MM.1S (cell line): Measurements from ENCODE around the gene KLC4.
"Not testable (repeated sequence)": the region's sequence is repeated elsewhere in the genome, so short reads cannot be mapped to it uniquely, and the experiment has no call there.

Experiments used
- DNase-seq: peaks from one replicate; pipeline ENCODE4 v3.0.0-alpha.2; 2015
- H2AFZ ChIP-seq: fragments of 300-600 bp; sonication (generic); 2 replicates; pipeline ENCODE4 v1.6.0; 2016; ENCODE audit warnings: antibody characterized with exemption, low read length
- H3F3A ChIP-seq: fragments of 300-600 bp; sonication (generic); 2 replicates; pipeline ENCODE4 v1.6.1; 2016; ENCODE audit warnings: mild to moderate bottlenecking, antibody characterized with exemption, low read length, moderate library complexity, mixed read lengths; ENCODE audit not compliant: insufficient read depth
- H3K27ac ChIP-seq: fragments of 300-600 bp; sonication (generic); 2 replicates; pipeline ENCODE4 v1.5.1; 2016; ENCODE audit warnings: mild to moderate bottlenecking, low read length
- H3K27me3 ChIP-seq: fragments of 300-600 bp; sonication (generic); replicated peaks from 2 replicates; pipeline ENCODE4 v1.6.0; 2016; ENCODE audit warnings: low read length; ENCODE audit not compliant: insufficient read depth
- H3K36me3 ChIP-seq: fragments of 300-600 bp; sonication (generic); replicated peaks from 2 replicates; pipeline ENCODE4 v1.6.1; 2016; ENCODE audit warnings: mild to moderate bottlenecking, low read length, mixed read lengths; ENCODE audit not compliant: insufficient read depth
- H3K4me1 ChIP-seq: fragments of 300-600 bp; sonication (generic); 2 replicates; pipeline ENCODE4 v1.6.1; 2016; ENCODE audit warnings: low read length, mixed read lengths
- H3K4me2 ChIP-seq: fragments of 300-600 bp; sonication (generic); 2 replicates; pipeline ENCODE4 v1.6.0; 2016; ENCODE audit warnings: low read depth, low read length
- H3K4me3 ChIP-seq: fragments of 300-600 bp; sonication (generic); 2 replicates; pipeline ENCODE4 v1.5.1; 2016; ENCODE audit warnings: low read length, mixed read lengths
- H3K79me2 ChIP-seq: fragments of 300-600 bp; sonication (generic); 2 replicates; pipeline ENCODE4 v1.6.1; 2016; ENCODE audit warnings: mixed run types, low read length, mixed read lengths
- H3K9ac ChIP-seq: fragments of 300-600 bp; sonication (generic); 2 replicates; pipeline ENCODE4 v1.6.1; 2016; ENCODE audit warnings: low read length, mixed read lengths
- H3K9me2 ChIP-seq: fragments of 300-600 bp; sonication (generic); replicated peaks from 2 replicates; pipeline ENCODE4 v1.6.1; 2016; ENCODE audit warnings: mild to moderate bottlenecking, low read length, mixed read lengths; ENCODE audit not compliant: insufficient read depth
- H3K9me3 ChIP-seq: fragments of 300-600 bp; sonication (generic); replicated peaks from 2 replicates; pipeline ENCODE4 v1.6.1; 2016; ENCODE audit warnings: mild to moderate bottlenecking, low read length, mixed read lengths; ENCODE audit not compliant: insufficient read depth
- H4K20me1 ChIP-seq: fragments of 300-600 bp; sonication (generic); 2 replicates; pipeline ENCODE4 v1.6.1; 2016; ENCODE audit warnings: mild to moderate bottlenecking, low read length, moderate library complexity, mixed read lengths; ENCODE audit not compliant: insufficient read depth
- EZH2 ChIP-seq: fragments of 300-600 bp; sonication (generic); optimal IDR thresholded peaks from 2 replicates; pipeline ENCODE3; 2017; ENCODE audit warnings: low read depth, mild to moderate bottlenecking, antibody characterized with exemption, low read length, mixed read lengths
- EZH2phosphoT487 ChIP-seq: fragments of 300-600 bp; sonication (generic); IDR thresholded peaks from 2 replicates; pipeline ENCODE4 v1.6.1; 2018; ENCODE audit warnings: antibody characterized with exemption, low read length
- TF ChIP-seq, protein P1 (sequence below): fragments of 300-600 bp; sonication (generic); IDR thresholded peaks from 2 replicates; pipeline ENCODE4 v1.5.1; 2016; ENCODE audit warnings: antibody characterized with exemption, low read length, mixed read lengths

KLC4 gene

DNA sequence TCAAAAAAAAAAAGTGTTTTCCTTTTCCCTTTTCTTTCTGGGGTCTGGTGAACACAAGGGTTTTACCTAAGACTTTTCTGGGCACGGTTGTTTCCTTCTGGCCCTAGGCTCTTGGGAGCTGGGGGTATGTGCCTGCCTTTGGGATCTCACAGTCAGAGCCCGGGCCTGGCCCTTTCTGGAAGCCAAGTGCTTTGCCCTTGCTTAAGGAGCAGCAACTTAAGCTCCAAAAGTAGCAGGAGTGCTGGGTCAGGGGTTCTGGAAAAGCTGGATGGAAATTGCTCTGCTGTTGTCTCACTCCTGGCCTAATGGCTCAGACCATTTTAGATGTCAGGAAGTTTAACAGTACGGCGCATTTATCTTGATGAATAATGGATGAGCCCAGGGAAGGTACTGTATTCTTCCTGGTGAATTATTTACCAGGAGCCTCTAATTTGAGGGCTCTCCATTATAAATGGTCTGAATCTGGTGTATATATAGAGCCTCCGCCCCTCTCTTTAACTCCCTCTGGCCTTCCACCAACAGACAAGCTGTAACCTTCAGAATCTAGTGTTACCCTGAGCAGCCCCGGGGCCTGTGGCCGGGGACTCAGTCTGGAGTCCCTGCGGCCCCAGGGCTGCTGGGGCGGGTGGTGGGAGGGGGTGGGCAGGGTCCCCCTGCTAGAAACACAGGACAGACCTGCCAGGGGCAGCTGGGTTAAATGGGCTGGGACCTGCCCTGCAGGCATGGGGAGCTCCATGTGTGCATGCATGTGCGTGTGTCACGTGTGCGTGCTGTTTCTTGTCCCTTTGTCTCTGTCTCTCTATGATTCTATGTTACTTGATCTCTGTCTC, 54.2 kb downstream of the KLC4 start:
- Histone ChIP-seq H3K9me2 (no peaks in the 10 kb centered on the region), H3F3A (no peaks in the 10 kb centered on the region), H2AFZ (no peak overlapping the region), H3K27me3 (no peaks in the 10 kb centered on the region), H3K9me3 (no peaks in the 10 kb centered on the region), H3K4me1 (no peaks in the 10 kb centered on the region), H3K27ac (no peak overlapping the region), H3K36me3 (no peaks in the 10 kb centered on the region), H3K9ac (no peak overlapping the region), H3K4me2 (no peak overlapping the region), H4K20me1 (no peaks in the 10 kb centered on the region), H3K79me2 (no peaks in the 10 kb centered on the region), H3K4me3 (no peak overlapping the region)
- no peak for DNase-seq
- no peak for TF ChIP-seq EZH2phosphoT487
- TF ChIP-seq, protein P1, sequence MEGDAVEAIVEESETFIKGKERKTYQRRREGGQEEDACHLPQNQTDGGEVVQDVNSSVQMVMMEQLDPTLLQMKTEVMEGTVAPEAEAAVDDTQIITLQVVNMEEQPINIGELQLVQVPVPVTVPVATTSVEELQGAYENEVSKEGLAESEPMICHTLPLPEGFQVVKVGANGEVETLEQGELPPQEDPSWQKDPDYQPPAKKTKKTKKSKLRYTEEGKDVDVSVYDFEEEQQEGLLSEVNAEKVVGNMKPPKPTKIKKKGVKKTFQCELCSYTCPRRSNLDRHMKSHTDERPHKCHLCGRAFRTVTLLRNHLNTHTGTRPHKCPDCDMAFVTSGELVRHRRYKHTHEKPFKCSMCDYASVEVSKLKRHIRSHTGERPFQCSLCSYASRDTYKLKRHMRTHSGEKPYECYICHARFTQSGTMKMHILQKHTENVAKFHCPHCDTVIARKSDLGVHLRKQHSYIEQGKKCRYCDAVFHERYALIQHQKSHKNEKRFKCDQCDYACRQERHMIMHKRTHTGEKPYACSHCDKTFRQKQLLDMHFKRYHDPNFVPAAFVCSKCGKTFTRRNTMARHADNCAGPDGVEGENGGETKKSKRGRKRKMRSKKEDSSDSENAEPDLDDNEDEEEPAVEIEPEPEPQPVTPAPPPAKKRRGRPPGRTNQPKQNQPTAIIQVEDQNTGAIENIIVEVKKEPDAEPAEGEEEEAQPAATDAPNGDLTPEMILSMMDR: no peak
- TF ChIP-seq EZH2: no peak

DNA sequence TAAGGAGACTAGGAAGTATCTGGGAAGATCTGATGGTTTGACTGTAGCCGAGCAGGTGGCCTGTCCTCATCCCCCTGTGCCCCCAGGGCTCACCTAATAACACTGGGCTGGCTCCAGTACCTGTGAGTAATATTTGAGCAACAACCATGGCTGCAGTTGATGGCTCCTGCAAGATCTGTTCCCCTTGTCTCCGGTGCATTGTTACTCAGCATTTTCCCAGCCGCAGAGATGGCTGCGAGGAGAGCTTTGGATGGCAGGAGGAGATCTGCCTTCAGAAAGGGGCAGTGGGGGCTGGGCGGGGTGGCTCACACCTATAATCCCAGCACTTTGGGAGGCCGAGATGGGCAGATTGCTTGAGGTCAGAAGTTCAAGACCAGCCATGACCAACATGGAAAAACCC, 55.9 kb downstream of the KLC4 start:
- Histone ChIP-seq H3K4me1 (no peaks in the 10 kb centered on the region), H3K9me2 (no peaks in the 10 kb centered on the region), H3K79me2 (no peaks in the 10 kb centered on the region), H3K36me3 (no peaks in the 10 kb centered on the region), H3K9ac (no peak overlapping the region), H3K27ac (no peak overlapping the region), H3K9me3 (no peaks in the 10 kb centered on the region), H2AFZ (no peak overlapping the region), H4K20me1 (no peaks in the 10 kb centered on the region), H3K27me3 (no peaks in the 10 kb centered on the region), H3F3A (no peaks in the 10 kb centered on the region), H3K4me3 (no peak overlapping the region), H3K4me2 (no peak overlapping the region)
- no peak for DNase-seq
- TF ChIP-seq EZH2: no peak
- TF ChIP-seq, protein P1: no peak
- no peak for TF ChIP-seq EZH2phosphoT487

DNA sequence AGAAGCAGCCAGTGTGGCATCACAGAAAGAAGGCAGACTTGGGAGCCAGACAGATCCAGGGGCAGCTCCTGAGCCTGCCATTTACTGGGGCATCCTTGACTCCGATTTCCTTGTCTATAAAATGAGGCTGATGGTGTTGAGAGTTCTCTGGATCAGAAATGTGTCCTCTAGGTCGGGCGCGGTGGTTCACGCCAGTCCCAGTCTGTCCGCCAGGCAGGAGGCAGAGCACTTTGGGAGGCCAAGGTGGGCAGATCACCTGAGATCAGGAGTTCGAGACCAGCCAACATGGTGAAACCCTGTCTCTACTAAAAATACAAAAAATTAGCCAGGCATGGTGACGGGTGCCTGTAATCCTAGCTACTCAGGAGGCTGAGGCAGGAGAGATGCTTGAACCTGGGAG, 58.0 kb downstream of the KLC4 start:
- DNase-seq, H3K27me3 ChIP-seq, H2AFZ ChIP-seq, H3K9me3 ChIP-seq, H3K4me1 ChIP-seq, H3K36me3 ChIP-seq, H3K4me3 ChIP-seq, H3K27ac ChIP-seq, H3K9me2 ChIP-seq, H3F3A ChIP-seq, H3K9ac ChIP-seq, H3K4me2 ChIP-seq, H3K79me2 ChIP-seq, H4K20me1 ChIP-seq: not testable (repeated sequence)

DNA sequence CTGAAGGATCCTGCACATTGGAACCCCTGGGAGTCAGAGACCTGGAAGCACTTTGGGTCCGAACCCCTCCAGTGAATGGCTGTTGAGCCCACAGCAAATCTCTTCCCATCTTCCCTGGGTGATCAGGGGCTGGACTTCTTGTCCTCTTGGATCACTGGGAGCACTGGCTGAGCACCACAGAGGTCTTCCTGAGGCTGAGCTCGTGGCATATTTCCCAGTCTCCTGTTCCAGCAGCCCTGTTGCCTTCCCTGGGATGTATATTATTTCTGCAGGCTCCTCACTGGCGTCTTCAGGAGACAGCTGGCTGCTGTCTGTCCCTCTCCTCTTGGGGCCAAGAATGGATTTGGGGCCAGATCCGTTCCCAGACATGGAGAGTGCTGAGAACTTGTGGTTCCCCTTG, 60.1 kb downstream of the KLC4 start:
- Histone ChIP-seq H3F3A (no peaks in the 10 kb centered on the region), H3K9me2 (no peaks in the 10 kb centered on the region), H3K4me1 (no peaks in the 10 kb centered on the region), H3K27ac (no peak overlapping the region), H3K27me3 (no peaks in the 10 kb centered on the region), H3K4me2 (no peak overlapping the region), H3K36me3 (no peaks in the 10 kb centered on the region), H3K9ac (no peak overlapping the region), H3K4me3 (no peak overlapping the region), H3K79me2 (no peaks in the 10 kb centered on the region), H4K20me1 (no peaks in the 10 kb centered on the region), H3K9me3 (no peaks in the 10 kb centered on the region), H2AFZ (no peak overlapping the region)
- TF ChIP-seq EZH2 (no peak), EZH2phosphoT487 (no peak)
- no peak for DNase-seq
